Measurements from ENCODE around the gene PIK3C2A. TPM values are rescaled to one million over a fixed set of nuclear protein-coding genes. Genes with fewer than 3 reads are reported as not detected.

Gene PIK3C2A
- total and polyA plus RNA-seq, 10 of the 15 experiments (the other 5 are each of a cell fraction or from before 2014, with no cell fraction given) = 1.6 to 20.6 (median 9.1) TPM

DNA sequence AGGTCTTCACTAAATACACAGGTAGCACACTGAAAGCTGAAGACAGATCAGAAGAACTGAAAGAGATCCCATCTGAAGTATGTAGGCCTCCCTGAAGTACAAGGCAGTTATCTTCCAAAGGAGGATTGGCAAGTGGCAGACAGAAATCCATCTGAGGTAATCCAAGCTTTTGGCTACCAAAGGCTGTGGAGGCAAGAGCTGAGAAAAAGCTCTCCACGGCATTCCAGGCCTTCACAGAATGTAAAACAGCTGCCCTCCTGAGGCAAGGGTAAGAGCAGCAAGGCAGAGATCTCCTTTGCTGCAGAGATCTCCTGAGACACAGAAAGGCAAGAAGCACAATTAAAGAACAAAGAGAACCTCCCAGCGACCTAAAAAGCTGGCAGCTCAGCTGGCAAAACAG, 19.1 kb downstream of the PIK3C2A start:
- Histone ChIP-seq H3K27ac (ENCODE audit: control insufficient read depth, insufficient read depth) (no peak overlapping the region), H3K27me3 (replicated peaks in 1 of 2; ENCODE audit: control insufficient read depth in 2 of 2, insufficient read depth in 2 of 2, low read length in 1 of 2) (no peaks in the 10 kb centered on the region), H3K4me2 (ENCODE audit: control insufficient read depth, insufficient read depth) (no peak overlapping the region), H3K4me1 (ENCODE audit: control insufficient read depth, insufficient read depth, low read length) (peaks cover 5% of the 10 kb centered on the region; the same call in 1 of the 2 replicates), H3K79me2 (ENCODE audit: control insufficient read depth, insufficient read depth, low read length) (no peaks in the 10 kb centered on the region; the same call in 1 of the 2 replicates), H3K9me3 (replicated peaks; ENCODE audit: control insufficient read depth, insufficient read depth, low read length) (no peaks in the 10 kb centered on the region), H3K9ac (ENCODE audit: control insufficient read depth, insufficient read depth, low read length) (no peak overlapping the region), H4K20me1 (ENCODE audit: control insufficient read depth, insufficient read depth) (no peaks in the 10 kb centered on the region), H3K4me3 (no peak overlapping the region), H3K36me3 (ENCODE audit: control insufficient read depth in 2 of 2, insufficient read depth in 2 of 2, low read length in 1 of 2) (no peaks in the 10 kb centered on the region), H2AFZ (ENCODE audit: control insufficient read depth, low read depth, low read length) (no peak overlapping the region)
- FAIRE-seq = peak; percentile 7
- ChIA-PET RAD21 (ENCODE audit: unreplicated experiment) (interaction anchor here (1.6 kb wide), 1 partner anchor 69 kb away, joined by 3 read pairs; no protein-coding TSS in a partner anchor), SMC1A (ENCODE audit: uncharacterized antibody, unreplicated experiment) (interaction anchor here (1.0 to 2.8 kb wide), 4 partner anchors 14 to 70 kb away, joined by 3 to 8 read pairs (median 4); partner anchors contain the start of gene PIK3C2A), POLR2A (interaction anchor here (0.8 to 1.4 kb wide), 2 partner anchors 12 to 19 kb away, joined by 3 to 5 read pairs; partner anchors contain the start of gene PIK3C2A), CTCF (interaction anchor here (0.5 to 1.5 kb wide), 3 partner anchors 14 to 125 kb away, joined by 3 read pairs; no protein-coding TSS in a partner anchor)
- WGBS (ENCODE audit: insufficient coverage, insufficient replicate concordance, low lambda C conversion rate, missing lambda C conversion rate) = 97% methylated on average over 2 of the region's 2 CpGs
- in situ Hi-C loops (cut with MboI) (no loop called here), intact Hi-C loops (cut with micrococcal nuclease; ENCODE audit: unreplicated experiment) (no loop called here)
- TF ChIP-seq NR2C2 (IDR thresholded peaks at IDR 0.05; ENCODE audit: borderline replicate concordance, control insufficient read depth, insufficient read length, low read depth) = no peak
- no peak for TF ChIP-seq ZBTB40 (IDR thresholded peaks at IDR 0.05; ENCODE audit: borderline replicate concordance)
- TF ChIP-seq MXI1 (IDR thresholded peaks at IDR 0.05; ENCODE audit: low read depth, low read length) = no peak
- ATAC-seq = 0 out of 3 replicates have a peak, but pooled peaks have one; percentile 21
- no peak for DNase-seq (ENCODE audit: low read depth, low spot score)
- BruUV-seq (replicated peaks) = no TSS peak

Data from GM12878 (cell line).